Measurements from ENCODE around the gene ASGR1. TPM values are rescaled to one million over a fixed set of nuclear protein-coding genes. Genes with fewer than 3 reads are reported as not detected.
"Not testable (repeated sequence)": the region's sequence is repeated elsewhere in the genome, so short reads cannot be mapped to it uniquely, and the experiment has no call there.

The ASGR1 gene
- total RNA-seq, 1 donor from 2014 or later: 2.5 TPM

- H3K36me3 ChIP-seq: no peaks in the 10 kb centered on the region
- H3K27ac ChIP-seq: no peak overlapping the region
- no peaks in the 10 kb centered on the region for H3K27me3 ChIP-seq
- no peak for TF ChIP-seq POLR2A (IDR thresholded peaks at IDR 0.05)
- TF ChIP-seq CTCF (IDR thresholded peaks at IDR 0.05): no peak
- no peak for TF ChIP-seq POLR2AphosphoS5 (IDR thresholded peaks at IDR 0.05; ENCODE audit: insufficient read depth in 1 of 2, low read depth in 1 of 2)
- intact Hi-C loops (cut with DNase I): no loop called here
- no peak overlapping the region for H3K4me3 ChIP-seq
- peaks cover 15% of the 10 kb centered on the region for H3K4me1 ChIP-seq
- DNase-seq (ENCODE audit: extremely low spot score in 2 of 2): no peak
- no peaks in the 10 kb centered on the region for H3K9me3 ChIP-seq
Observed at GRCh38 chr17:7175330-7175733, 3.8 kb downstream of the ASGR1 start.

DNA sequence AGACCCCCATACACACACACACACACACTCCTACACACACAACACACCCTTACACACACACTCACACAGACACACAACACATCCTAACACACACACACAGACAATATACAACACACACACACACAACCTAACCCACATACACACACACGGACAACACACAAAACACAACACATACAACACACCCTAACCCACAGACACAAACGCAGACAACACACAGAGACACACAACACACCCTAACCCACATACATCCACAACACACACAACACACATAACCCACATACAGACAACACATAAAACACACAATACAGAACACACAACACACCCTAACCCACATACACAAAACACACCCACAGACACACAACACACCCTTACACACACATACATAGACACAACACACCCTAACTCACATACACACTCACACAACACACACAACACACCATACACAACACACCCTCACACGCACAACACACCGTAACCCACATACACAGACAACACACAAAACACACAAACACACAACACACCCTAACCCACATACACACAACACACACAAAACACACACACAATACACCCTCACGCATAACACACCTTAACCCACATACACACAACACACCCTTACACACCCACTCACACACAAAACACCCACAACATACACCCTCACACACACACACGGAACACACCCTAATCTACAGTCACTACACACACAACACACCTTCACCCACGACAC, 4.4 kb downstream of the ASGR1 start:
- no peaks in the 10 kb centered on the region for H3K27me3 ChIP-seq
- DNase-seq (ENCODE audit: extremely low spot score in 2 of 2): no peak
- no peak overlapping the region for H3K4me3 ChIP-seq
- H3K4me1 ChIP-seq: peaks cover 15% of the 10 kb centered on the region
- H3K36me3 ChIP-seq: no peaks in the 10 kb centered on the region
- TF ChIP-seq CTCF (IDR thresholded peaks at IDR 0.05): no peak
- no peak for TF ChIP-seq POLR2AphosphoS5 (IDR thresholded peaks at IDR 0.05; ENCODE audit: insufficient read depth in 1 of 2, low read depth in 1 of 2)
- no peak for TF ChIP-seq POLR2A (IDR thresholded peaks at IDR 0.05)
- H3K27ac ChIP-seq: no peak overlapping the region
- intact Hi-C loops (cut with DNase I): no loop called here
- H3K9me3 ChIP-seq: no peaks in the 10 kb centered on the region

DNA sequence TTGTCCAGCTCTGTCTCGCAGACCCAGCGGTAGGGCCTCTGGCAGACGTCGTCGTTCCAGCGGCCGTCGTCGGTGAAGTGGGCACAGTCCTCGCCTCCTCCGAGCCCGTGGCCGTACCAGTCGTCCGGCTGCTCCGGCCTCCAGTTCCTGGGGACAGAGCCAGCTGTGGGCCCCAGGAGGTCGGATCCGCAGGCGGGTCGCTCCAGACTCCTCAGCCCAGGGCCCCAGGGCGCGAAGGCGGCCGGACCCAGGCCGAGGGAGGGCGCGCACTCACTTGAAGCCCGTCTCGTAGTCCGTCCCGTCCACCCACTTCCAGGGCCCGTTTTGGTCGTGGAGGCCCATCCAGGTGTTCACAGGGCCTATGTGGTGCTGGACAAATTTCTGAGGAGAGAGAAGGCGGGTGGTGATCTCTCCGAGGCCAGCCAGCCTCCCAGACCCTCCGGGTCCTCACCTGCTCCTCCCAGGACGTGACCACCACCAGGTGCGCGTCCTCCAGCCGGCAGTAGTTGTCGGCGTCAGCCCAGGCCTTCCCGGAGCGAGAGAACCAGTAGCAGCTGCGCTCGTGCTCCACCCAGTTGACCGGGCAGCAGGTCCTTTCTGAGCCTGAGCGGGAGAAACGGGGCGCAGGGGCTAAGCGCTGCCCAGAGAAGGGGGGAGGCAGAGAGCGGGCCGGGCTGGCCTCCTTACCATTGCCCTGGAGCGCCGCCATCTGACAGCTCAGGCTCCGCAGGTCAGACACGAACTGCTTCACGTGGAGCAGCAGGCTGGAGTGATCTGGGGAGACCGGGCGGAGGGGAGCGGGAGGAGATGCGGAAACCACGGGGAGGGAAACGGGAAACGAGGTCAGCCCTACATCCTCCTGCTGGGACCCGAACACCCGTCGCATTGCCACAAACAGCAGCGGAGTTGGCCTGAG, 5.2 kb downstream of the ASGR1 start:
- H3K27ac ChIP-seq: no peak overlapping the region
- no peak overlapping the region for H3K4me3 ChIP-seq
- H3K9me3 ChIP-seq: no peaks in the 10 kb centered on the region
- H3K4me1 ChIP-seq: peaks cover 15% of the 10 kb centered on the region
- TF ChIP-seq POLR2AphosphoS5 (IDR thresholded peaks at IDR 0.05; ENCODE audit: insufficient read depth in 1 of 2, low read depth in 1 of 2) (no peak), CTCF (IDR thresholded peaks at IDR 0.05) (no peak), POLR2A (IDR thresholded peaks at IDR 0.05) (no peak)
- no peak for DNase-seq (ENCODE audit: extremely low spot score in 2 of 2)
- no peaks in the 10 kb centered on the region for H3K36me3 ChIP-seq
- H3K27me3 ChIP-seq: no peaks in the 10 kb centered on the region
- intact Hi-C loops (cut with DNase I): no loop called here

DNA sequence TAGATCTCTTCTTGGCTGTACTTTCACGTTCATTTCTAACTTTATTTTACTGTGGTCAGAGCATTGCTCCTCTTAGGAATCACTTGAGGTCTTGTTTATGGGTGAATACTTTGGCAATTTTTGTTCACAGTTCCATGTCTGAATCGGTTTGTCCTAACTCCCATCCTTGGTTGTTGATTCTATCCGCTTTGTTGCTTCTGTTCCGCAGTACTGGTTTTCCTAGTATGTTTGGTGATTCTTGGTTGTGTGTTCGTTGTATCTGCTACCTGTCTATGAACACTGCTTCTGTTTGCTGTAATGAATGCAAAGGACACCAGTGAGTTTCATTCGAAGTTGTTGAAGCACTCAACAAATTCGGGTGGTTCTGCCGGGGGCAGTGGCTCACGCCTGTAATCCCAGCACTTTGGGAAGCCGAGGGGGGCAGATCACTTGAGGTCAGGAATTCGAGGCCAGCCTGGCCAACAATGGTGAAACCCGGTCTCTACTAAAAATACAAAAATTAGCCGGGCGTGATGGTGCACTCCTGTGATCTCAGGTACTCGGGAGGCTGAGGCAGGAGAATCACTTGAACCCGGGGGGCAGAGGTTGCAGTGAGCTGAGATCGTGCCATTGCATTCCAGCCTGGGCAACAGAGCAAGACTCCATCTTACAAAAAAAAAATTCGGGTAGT, 6.5 kb downstream of the ASGR1 start:
- H3K4me1 ChIP-seq; DNase-seq (ENCODE audit: extremely low spot score in 2 of 2); H3K9me3 ChIP-seq; H3K4me3 ChIP-seq; intact Hi-C loops (cut with DNase I); H3K27me3 ChIP-seq; H3K27ac ChIP-seq; H3K36me3 ChIP-seq: not testable (repeated sequence)

DNA sequence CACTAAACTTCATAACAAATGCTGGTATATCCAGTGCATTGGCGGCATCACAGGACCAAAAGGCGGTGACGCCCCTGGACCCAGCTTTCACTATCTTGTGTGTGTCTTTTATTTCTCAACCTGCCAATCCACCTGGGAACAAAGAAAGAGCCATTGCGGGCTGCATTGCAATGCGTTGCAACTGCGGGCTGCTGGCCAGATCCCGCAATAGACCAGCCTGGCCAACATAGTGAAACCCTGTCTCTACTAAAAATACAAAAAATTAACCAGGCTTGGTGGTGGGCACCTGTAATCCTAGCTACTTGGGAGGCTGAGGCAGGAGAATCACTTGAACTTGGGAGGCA, 9.6 kb downstream of the ASGR1 start:
- H3K27ac ChIP-seq; H3K9me3 ChIP-seq; intact Hi-C loops (cut with DNase I); DNase-seq (ENCODE audit: extremely low spot score in 2 of 2); H3K4me3 ChIP-seq; H3K27me3 ChIP-seq; H3K36me3 ChIP-seq; H3K4me1 ChIP-seq: not testable (repeated sequence)

DNA sequence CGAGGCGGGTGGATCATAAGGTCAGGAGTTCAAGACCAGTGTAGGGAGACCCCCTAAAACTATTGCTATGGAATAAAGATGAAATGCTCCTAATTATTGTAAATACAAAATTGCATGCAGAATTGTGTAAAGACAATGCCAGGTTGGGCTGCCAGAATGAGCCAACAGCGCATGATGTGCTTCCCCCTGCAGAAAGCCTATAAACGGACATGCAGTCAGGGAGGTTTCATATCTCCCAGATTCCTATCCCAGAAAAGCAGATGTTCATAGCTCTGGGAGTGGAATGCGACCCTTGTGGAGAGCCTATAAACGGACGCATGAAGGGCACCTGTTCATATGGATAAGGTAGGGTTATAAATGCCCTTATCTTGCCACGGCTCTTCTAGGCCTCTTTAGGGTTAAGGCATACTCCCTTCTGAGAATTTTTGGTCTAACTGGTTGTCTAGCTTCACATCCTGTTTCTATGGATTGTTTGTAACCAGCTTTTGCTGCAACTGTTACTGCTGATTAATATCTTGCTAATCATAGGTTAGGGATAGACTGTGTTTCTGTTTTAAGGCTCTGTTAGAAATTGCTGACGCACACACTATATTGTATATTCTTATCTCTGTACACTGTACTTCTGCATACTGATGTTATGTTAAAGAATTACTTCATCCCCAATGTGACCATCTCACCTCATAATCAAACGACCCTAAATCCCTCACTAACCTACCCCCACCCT, 10.2 kb downstream of the ASGR1 start:
- H3K27ac ChIP-seq; H3K27me3 ChIP-seq; H3K4me1 ChIP-seq; intact Hi-C loops (cut with DNase I); H3K9me3 ChIP-seq; H3K36me3 ChIP-seq; H3K4me3 ChIP-seq; DNase-seq (ENCODE audit: extremely low spot score in 2 of 2): not testable (repeated sequence)
